Esophagus (tissue), 2 donors: ENCODE measurements around the gene VWA2. TPM values are rescaled to one million over a fixed set of nuclear protein-coding genes. Genes with fewer than 3 reads are reported as not detected.
A peak's percentile ranks its signal among the peaks of the same experiment; 100 is the strongest.

ENCODE experiments used
- H3K27ac ChIP-seq, 2 donors: one replicate each; pipeline ENCODE4 v1.5.1; 2013; ENCODE audit warnings: low read depth in 2 of 2, mild to moderate bottlenecking in 2 of 2, inconsistent platforms in 1 of 2, low read length in 1 of 2, moderate library complexity in 1 of 2
- H3K27me3 ChIP-seq, 2 donors: one replicate each; pipeline ENCODE4 v1.6.1; 2013; ENCODE audit warnings: low read length in 2 of 2, control low read depth in 1 of 2, mild to moderate bottlenecking in 1 of 2; ENCODE audit not compliant: insufficient read depth in 2 of 2, control insufficient read depth in 1 of 2
- H3K36me3 ChIP-seq, 2 donors: one replicate each; pipeline ENCODE4 v1.6.1; 2013; ENCODE audit warnings: low read length in 1 of 2; ENCODE audit not compliant: control insufficient read depth in 2 of 2, insufficient read depth in 2 of 2
- H3K4me1 ChIP-seq, 2 donors: one replicate each; pipeline ENCODE4 v1.6.1; 2013; ENCODE audit warnings: low read length in 1 of 2; ENCODE audit not compliant: control insufficient read depth in 2 of 2, insufficient read depth in 2 of 2
- H3K4me3 ChIP-seq, 2 donors: one replicate each; pipeline ENCODE4 v1.5.1; 2013; ENCODE audit warnings: low read length in 2 of 2, mild to moderate bottlenecking in 2 of 2, low read depth in 1 of 2, moderate library complexity in 1 of 2
- H3K9me3 ChIP-seq, 2 donors: one replicate each; pipeline ENCODE4 v1.6.1; 2013; ENCODE audit warnings: mild to moderate bottlenecking in 2 of 2, low read depth in 1 of 2, low read length in 1 of 2, moderate library complexity in 1 of 2; ENCODE audit not compliant: control insufficient read depth in 2 of 2, insufficient read depth in 1 of 2
- WGBS, 2 donors: extraction: QIAGEN DNeasy Blood & Tissue Kit; methylation state at CpG; one replicate each; pipeline ENCODE4 v1.1.7; 2013; 5-methylcytosine and 5-hydroxymethylcytosine counted together
- polyA plus RNA-seq, 2 donors: library from polyadenylated mRNA; stranded (reverse); fragments of 200-250 nt; gene quantifications; one replicate each; pipeline ENCODE4 v1.2.3, GENCODE V29; 2013
- donor health status: healthy with polysubstance abuse.
- donor health status: Bipolar disorder and iron deficiency.

The VWA2 gene
- polyA plus RNA-seq, 2 donors, result 0.71 to 1.4 TPM

- Histone ChIP-seq H3K4me3 (no peak overlapping the region), H3K9me3 (peaks cover 0 to 2% of the 10 kb centered on the region in 2 donors), H3K27me3 (no peaks in the 10 kb centered on the region), H3K36me3 (no peaks in the 10 kb centered on the region), H3K27ac (no peak overlapping the region), H3K4me1 (no peaks in the 10 kb centered on the region)
- WGBS, 2 donors, result 91 to 92% methylated on average over 2 of the region's 2 CpGs
Measured at GRCh38 chr10:114220281-114220680, 18.8 kb upstream of the VWA2 start.

- no peaks in the 10 kb centered on the region for H3K4me1 ChIP-seq
- no peaks in the 10 kb centered on the region for H3K27me3 ChIP-seq
- no peaks in the 10 kb centered on the region for H3K36me3 ChIP-seq
- H3K9me3 ChIP-seq, result peaks cover 0 to 2% of the 10 kb centered on the region in 2 donors
- H3K4me3 ChIP-seq, result no peak overlapping the region
- no peak overlapping the region for H3K27ac ChIP-seq
- 77 to 80% methylated on average over 4 of the region's 4 CpGs for WGBS, 2 donors
Measured at GRCh38 chr10:114221235-114221634, 17.8 kb upstream of the VWA2 start.

- Histone ChIP-seq H3K27me3 (no peaks in the 10 kb centered on the region), H3K9me3 (peaks cover 0 to 2% of the 10 kb centered on the region in 2 donors), H3K36me3 (no peaks in the 10 kb centered on the region), H3K4me3 (no peak overlapping the region), H3K4me1 (no peaks in the 10 kb centered on the region), H3K27ac (no peak overlapping the region)
- WGBS, 2 donors, result 76% methylated on average over 4 of the region's 4 CpGs
Measured at GRCh38 chr10:114223066-114223465, 16.0 kb upstream of the VWA2 start.

- 57 to 61% methylated on average over 3 of the region's 3 CpGs for WGBS, 2 donors
- Histone ChIP-seq H3K27ac (no peak overlapping the region), H3K27me3 (no peaks in the 10 kb centered on the region), H3K36me3 (no peaks in the 10 kb centered on the region), H3K4me3 (no peak overlapping the region), H3K4me1 (no peaks in the 10 kb centered on the region), H3K9me3 (peaks cover 0 to 2% of the 10 kb centered on the region in 2 donors)
Measured at GRCh38 chr10:114228156-114228555, 10.9 kb upstream of the VWA2 start.

- Histone ChIP-seq H3K36me3 (no peaks in the 10 kb centered on the region), H3K4me3 (no peak overlapping the region), H3K9me3 (no peaks in the 10 kb centered on the region), H3K27me3 (no peaks in the 10 kb centered on the region), H3K27ac (no peak overlapping the region), H3K4me1 (no peaks in the 10 kb centered on the region)
- 70 to 73% methylated on average over 4 of the region's 4 CpGs for WGBS, 2 donors
Measured at GRCh38 chr10:114232561-114233176, 6.4 kb upstream of the VWA2 start.

GRCh38 chr10:114233482-114233881 lies 5.6 kb upstream of the VWA2 start:
- Histone ChIP-seq H3K9me3 (no peaks in the 10 kb centered on the region), H3K36me3 (no peaks in the 10 kb centered on the region), H3K4me3 (no peak overlapping the region), H3K27me3 (no peaks in the 10 kb centered on the region), H3K27ac (no peak overlapping the region), H3K4me1 (no peaks in the 10 kb centered on the region)
- WGBS, 2 donors, result 54 to 61% methylated on average over 6 of the region's 6 CpGs

GRCh38 chr10:114234132-114234531 lies 4.9 kb upstream of the VWA2 start:
- no peak overlapping the region for H3K4me3 ChIP-seq

DNA sequence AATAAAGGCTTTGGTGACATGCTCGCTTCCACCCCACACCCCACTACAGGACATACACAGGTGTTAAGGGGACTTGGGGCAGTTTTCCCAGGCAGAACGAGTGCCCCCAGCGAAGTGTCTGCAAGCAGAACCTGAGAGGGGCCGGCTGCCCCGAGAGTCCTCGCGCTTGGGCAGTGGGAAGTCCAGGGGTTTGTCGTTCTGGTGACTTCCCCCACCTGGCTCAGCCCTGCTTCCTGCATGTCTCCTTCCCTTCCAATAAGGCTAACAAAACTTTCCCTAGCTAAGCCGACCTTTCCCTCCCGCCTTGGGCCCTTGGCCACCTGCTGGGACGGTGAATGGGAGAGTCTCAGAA lies 916 bp downstream of the VWA2 start:
- H3K27me3 ChIP-seq, result no peaks in the 10 kb centered on the region
- H3K4me3 ChIP-seq, result peak overlapping the region; percentile 58 to 62
- H3K36me3 ChIP-seq, result no peaks in the 10 kb centered on the region
- H3K4me1 ChIP-seq, result peaks cover 0 to 8% of the 10 kb centered on the region in 2 donors
- no peaks in the 10 kb centered on the region for H3K9me3 ChIP-seq
- 48 to 60% methylated on average over 11 of the region's 11 CpGs for WGBS, 2 donors
- H3K27ac ChIP-seq, result no peak overlapping the region

More at GRCh38 chr10:114234132-114234531, 4.9 kb upstream of the VWA2 start:
- Histone ChIP-seq H3K4me1 (no peaks in the 10 kb centered on the region), H3K27ac (no peak overlapping the region), H3K9me3 (no peaks in the 10 kb centered on the region), H3K27me3 (no peaks in the 10 kb centered on the region), H3K36me3 (no peaks in the 10 kb centered on the region)

DNA sequence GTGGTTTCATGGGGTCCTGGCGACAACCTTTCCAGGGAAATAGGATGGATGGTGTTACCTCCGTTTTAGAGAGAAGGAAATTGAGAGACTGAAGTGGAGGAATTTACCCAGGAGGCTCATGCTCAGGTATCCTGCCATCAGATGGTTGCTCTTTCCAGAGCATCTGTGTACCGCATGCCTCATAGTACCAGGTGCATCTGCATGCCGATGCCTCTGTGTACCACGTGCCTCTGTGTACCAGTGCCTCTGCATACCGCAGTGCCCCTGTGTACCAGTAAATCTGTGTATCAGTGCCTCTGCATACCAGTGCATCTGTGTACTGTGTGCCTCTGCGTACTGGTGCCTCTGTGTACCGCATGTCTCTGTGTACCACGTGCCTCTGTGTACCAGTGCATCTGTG lies 3.2 kb downstream of the VWA2 start:
- 87 to 89% methylated on average over 9 of the region's 9 CpGs for WGBS, 2 donors
- peaks cover 0 to 8% of the 10 kb centered on the region in 2 donors for H3K4me1 ChIP-seq
- H3K9me3 ChIP-seq, result no peaks in the 10 kb centered on the region
- no peaks in the 10 kb centered on the region for H3K36me3 ChIP-seq
- H3K4me3 ChIP-seq, result no peak overlapping the region
- no peak overlapping the region for H3K27ac ChIP-seq
- no peaks in the 10 kb centered on the region for H3K27me3 ChIP-seq

GRCh38 chr10:114243661-114244060 lies 4.6 kb downstream of the VWA2 start:
- Histone ChIP-seq H3K9me3 (no peaks in the 10 kb centered on the region), H3K27ac (peak overlapping the region in 1 of 2 donors; percentile 6), H3K27me3 (no peaks in the 10 kb centered on the region), H3K4me3 (no peak overlapping the region), H3K36me3 (no peaks in the 10 kb centered on the region), H3K4me1 (peaks cover 0 to 8% of the 10 kb centered on the region in 2 donors)
- 52 to 59% methylated on average over 9 of the region's 9 CpGs for WGBS, 2 donors
